ENCODE results near the gene ZNHIT1. TPM values are rescaled to one million over a fixed set of nuclear protein-coding genes. Genes with fewer than 3 reads are reported as not detected.

ZNHIT1 gene
- 53.3 and 53.7 TPM in 2 replicates for total RNA-seq
- long read RNA-seq, transcript ZNHIT1-201 (5 exons, 1,225 nt): major isoform, 16 of 21 reads
- long read RNA-seq, partial matches to known transcripts: 1 of 21 reads
- long read RNA-seq, other reads (novel, unspliced or antisense): 4 of 21 reads

DNA sequence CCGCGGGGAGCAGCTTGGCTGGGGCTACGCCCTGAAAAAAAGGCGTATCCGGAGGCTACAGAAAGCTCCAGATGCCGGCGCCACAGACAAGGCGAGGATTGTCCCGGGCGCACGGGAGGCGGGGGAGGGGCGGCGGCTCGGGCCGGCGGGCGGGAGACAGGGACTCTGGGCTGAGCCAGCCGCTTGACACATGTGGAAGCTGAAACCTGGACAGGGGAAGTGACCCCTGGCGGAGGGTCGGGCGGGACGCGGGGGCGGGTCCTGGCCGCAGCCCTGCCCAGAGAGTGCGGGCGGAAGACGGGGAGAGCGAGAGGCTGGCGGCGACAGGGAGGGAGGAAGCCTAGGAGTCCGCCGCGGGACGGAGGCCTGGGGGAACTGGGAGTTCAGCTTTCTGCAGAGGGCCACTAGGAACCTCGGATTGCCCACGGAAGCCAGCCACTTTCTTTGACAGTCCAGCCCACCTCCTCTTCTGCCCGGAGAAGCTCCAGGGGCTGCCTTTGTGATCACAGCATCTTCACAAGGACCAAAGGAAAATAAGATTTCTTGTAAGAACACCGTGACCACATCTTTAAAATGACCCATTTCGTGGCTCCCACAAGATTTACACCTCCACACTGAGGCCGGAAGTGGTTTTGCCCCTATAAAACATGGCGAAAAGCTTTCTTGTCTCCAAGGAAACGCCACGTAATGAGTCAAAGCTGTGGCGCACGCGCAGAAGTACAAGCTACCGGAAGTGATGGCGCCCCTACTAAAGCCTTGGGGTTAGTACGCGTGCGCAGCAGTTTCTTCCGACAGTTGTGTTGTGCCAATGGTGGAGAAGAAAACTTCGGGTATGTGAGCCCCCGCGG lies at the start of gene ZNHIT1, which contains the start of gene PLOD3:
TSS of gene ZNHIT1 (plus strand) at position 778 of the 848 bp plus-strand sequence. CDS start at position 809, 31 bp downstream.
TSS of gene PLOD3 (minus strand) at position 194 of the 848 bp plus-strand sequence. CDS start 307 bp downstream, outside the sequence.
- H3K9me3 Mint-ChIP-seq: no peaks in the 10 kb centered on the region
- TF ChIP-seq, protein P1, sequence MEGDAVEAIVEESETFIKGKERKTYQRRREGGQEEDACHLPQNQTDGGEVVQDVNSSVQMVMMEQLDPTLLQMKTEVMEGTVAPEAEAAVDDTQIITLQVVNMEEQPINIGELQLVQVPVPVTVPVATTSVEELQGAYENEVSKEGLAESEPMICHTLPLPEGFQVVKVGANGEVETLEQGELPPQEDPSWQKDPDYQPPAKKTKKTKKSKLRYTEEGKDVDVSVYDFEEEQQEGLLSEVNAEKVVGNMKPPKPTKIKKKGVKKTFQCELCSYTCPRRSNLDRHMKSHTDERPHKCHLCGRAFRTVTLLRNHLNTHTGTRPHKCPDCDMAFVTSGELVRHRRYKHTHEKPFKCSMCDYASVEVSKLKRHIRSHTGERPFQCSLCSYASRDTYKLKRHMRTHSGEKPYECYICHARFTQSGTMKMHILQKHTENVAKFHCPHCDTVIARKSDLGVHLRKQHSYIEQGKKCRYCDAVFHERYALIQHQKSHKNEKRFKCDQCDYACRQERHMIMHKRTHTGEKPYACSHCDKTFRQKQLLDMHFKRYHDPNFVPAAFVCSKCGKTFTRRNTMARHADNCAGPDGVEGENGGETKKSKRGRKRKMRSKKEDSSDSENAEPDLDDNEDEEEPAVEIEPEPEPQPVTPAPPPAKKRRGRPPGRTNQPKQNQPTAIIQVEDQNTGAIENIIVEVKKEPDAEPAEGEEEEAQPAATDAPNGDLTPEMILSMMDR (conservative IDR thresholded peaks at IDR 0.05): peak; percentile 45
- H3K27me3 Mint-ChIP-seq (ENCODE audit: low read depth): no peaks in the 10 kb centered on the region
- peaks cover 23% of the 10 kb centered on the region for H3K4me1 Mint-ChIP-seq
- DNase-seq (ENCODE audit: low read depth, low spot score): peak; percentile 93
- no peaks in the 10 kb centered on the region for H3K36me3 Mint-ChIP-seq (ENCODE audit: low read depth)
- peak within 1 kb of the TSS; percentile 91 for H3K27ac Mint-ChIP-seq (ENCODE audit: unreplicated experiment)
- H3K4me3 Mint-ChIP-seq: peak within 1 kb of the TSS; percentile 98

DNA sequence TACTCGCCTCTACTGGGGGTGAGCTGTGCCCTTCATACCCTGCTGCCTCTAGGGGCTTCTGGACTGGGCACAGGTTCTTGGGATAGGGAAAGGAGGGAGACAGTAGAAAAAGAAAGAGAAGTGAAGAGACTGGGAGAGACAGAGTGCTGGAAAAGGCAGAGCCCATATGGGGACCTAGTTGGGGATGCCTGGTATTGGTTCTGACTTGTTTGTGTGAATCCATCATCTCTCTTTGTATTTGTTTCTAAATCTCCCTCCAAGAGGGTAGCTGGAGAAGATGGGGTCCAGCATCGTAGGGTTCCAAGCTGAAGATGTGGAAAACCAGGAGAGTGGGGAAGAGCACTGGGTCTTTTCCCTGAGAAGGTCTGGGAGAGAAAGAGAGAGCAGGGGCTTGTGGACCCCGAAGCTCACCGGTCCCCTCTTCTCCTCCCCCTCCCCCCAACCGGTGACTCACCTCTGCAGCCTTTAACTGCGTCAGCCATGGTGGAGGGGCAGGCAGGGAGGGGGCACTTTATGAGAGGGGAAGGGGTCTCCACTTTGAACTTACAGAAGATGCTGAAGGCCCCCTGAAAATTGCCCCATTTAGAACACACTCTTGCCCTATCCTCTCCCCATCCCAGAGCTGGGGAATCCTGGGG lies 49.4 kb upstream of the ZNHIT1 start:
- Mint-ChIP-seq H3K36me3 (ENCODE audit: low read depth) (no peaks in the 10 kb centered on the region), H3K4me1 (peaks cover 58% of the 10 kb centered on the region), H3K9me3 (no peaks in the 10 kb centered on the region), H3K4me3 (peak overlapping the region; percentile 60), H3K27ac (ENCODE audit: unreplicated experiment) (no peak overlapping the region), H3K27me3 (ENCODE audit: low read depth) (peaks cover 92% of the 10 kb centered on the region)
- TF ChIP-seq, protein P1 (conservative IDR thresholded peaks at IDR 0.05): no peak
- DNase-seq (ENCODE audit: low read depth, low spot score): no peak

DNA sequence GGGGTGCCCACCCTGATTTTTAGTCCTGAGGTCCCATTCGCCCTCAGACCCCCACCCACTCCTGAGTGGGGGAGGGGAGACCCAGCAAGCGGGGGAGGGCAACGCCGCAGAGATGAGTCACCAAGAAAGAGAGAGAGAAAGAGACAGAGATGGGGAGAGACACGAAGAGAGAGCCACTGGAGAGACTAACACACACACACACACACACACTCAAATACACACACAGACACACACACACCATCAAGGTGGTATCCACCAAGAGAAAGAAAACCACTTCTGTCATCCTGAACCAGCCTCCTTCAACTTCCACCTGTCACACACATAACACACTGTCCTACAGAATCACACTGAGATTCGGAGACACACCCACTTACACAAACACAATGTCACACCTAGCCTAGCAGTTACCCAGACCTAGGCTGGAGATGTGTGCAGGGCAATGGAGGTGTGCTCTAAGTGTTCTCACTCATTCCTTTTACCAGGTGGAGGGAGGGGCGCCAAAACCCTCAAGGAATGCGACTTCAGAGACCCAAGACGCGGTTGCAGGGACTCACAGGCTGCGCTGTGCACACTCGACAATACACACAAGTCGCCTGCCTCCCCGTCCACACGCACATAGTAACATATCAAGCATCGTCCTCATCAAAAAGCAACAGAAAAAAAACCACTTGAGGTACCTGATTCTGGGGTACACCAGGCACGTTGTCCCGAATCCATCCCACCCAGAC lies 48.7 kb upstream of the ZNHIT1 start:
- DNase-seq (ENCODE audit: low read depth, low spot score): no peak
- Mint-ChIP-seq H3K9me3 (no peaks in the 10 kb centered on the region), H3K27ac (ENCODE audit: unreplicated experiment) (no peak overlapping the region), H3K4me1 (peaks cover 58% of the 10 kb centered on the region), H3K36me3 (ENCODE audit: low read depth) (no peaks in the 10 kb centered on the region), H3K27me3 (ENCODE audit: low read depth) (peaks cover 99% of the 10 kb centered on the region), H3K4me3 (peak overlapping the region; percentile 69)
- TF ChIP-seq, protein P1 (conservative IDR thresholded peaks at IDR 0.05): no peak

DNA sequence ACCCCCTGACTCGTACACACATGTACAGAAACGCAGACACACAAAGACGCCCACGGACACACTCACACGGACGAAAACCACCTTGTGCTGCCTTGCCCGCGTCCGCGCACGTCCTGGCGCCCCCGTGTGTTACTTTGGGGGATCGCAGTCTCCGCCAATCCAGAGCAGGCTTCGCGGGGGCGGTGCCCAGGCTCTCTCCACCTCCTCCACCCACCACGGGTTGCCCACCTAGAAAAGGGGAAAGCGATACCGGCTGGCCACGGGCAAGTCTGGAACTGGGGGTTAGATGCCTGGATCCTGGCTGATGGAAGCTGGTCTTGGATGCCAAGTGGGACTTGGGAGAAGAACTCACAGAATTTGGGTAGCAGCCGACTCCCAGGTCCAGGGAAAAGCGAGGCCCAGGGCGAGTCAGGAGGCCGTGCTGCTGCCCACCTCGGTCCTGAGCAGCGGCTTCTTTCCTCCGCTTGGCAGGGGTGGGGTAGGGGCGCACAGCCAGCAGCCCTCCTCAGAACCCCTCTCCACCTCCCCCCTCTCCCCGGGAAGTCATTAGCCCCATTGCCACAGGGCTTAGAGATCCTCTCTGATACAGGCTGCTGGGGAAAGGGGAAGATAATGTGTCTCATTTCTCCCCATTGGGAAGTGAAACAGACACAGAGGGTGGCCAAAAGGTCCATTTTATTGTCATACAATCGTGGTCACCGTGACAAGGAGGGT lies 48.0 kb upstream of the ZNHIT1 start:
- TF ChIP-seq, protein P1 (conservative IDR thresholded peaks at IDR 0.05): peak; percentile 85
- no peak overlapping the region for H3K27ac Mint-ChIP-seq (ENCODE audit: unreplicated experiment)
- H3K4me3 Mint-ChIP-seq: peak overlapping the region; percentile 69
- H3K27me3 Mint-ChIP-seq (ENCODE audit: low read depth): peaks cover 100% of the 10 kb centered on the region
- peak; percentile 92 for DNase-seq (ENCODE audit: low read depth, low spot score)
- H3K36me3 Mint-ChIP-seq (ENCODE audit: low read depth): no peaks in the 10 kb centered on the region
- H3K4me1 Mint-ChIP-seq: peaks cover 54% of the 10 kb centered on the region
- H3K9me3 Mint-ChIP-seq: no peaks in the 10 kb centered on the region
